Measurements from ENCODE around the gene CALU.
A peak's percentile ranks its signal among the peaks of the same experiment; 100 is the strongest.

The CALU gene

DNA sequence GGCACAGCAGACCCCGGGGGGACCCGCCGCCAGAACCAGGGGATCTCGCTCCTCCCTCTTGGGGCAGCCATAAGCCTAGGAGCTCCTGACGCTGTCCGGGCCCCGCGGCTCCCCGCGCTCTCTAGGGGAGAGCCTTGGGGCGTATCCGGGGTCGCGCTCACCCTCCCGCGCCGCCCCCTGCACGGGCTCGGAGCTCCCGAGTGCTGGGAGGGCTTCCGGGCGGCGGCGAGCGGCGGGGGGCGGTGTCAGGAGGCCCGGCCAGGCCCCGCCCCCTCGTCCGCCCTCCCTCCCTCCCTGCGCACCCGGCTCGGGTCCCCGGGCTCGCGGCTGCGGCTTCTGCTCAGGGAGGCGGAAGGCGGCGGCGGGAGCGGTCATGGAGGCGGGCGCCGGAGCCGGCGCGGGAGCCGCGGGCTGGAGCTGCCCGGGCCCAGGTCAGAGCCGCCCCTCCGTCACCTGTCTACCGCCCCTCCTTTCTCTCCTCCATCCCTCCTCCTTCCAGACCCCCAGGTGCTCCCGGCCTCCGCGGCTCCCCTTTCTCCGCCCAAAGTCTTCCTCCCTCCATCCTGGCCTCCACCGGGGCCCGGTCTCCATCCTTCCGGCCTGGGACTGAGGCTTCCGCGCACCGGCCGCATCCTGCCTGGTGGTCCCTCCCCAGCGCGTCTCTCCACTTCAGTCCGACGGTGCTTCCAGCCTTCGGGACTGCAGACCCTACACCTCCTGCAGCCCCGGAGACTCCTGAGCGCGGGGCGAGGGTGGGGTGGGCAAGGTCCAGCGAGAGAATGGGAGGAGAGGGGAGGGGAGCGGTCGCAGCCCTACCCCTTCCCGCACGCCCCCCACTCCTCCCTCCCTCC is 52.2 kb downstream of the CALU start, which contains the start of gene CCDC136 (continued):
- TF ChIP-seq, protein P1, sequence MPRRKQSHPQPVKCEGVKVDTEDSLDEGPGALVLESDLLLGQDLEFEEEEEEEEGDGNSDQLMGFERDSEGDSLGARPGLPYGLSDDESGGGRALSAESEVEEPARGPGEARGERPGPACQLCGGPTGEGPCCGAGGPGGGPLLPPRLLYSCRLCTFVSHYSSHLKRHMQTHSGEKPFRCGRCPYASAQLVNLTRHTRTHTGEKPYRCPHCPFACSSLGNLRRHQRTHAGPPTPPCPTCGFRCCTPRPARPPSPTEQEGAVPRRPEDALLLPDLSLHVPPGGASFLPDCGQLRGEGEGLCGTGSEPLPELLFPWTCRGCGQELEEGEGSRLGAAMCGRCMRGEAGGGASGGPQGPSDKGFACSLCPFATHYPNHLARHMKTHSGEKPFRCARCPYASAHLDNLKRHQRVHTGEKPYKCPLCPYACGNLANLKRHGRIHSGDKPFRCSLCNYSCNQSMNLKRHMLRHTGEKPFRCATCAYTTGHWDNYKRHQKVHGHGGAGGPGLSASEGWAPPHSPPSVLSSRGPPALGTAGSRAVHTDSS (tag by site-specific recombination; IDR thresholded peaks at IDR 0.05) = peak; percentile 76
- TF ChIP-seq REPIN1 (tag by site-specific recombination; IDR thresholded peaks at IDR 0.05; ENCODE audit: low read depth) = peak; percentile 44; the same call in 1 of the 2 replicates
- peak; percentile 50 for TF ChIP-seq ZBTB48 (tag by site-specific recombination; IDR thresholded peaks at IDR 0.05)
- peak; percentile 83; the same call in 1 of the 2 replicates for TF ChIP-seq SP3 (tag by site-specific recombination; IDR thresholded peaks at IDR 0.05)
- peak; percentile 83 for TF ChIP-seq GLIS2 (tag by site-specific recombination; IDR thresholded peaks at IDR 0.05)
- TF ChIP-seq GLIS1 (tag by site-specific recombination; IDR thresholded peaks at IDR 0.05) = peak; percentile 91
- TF ChIP-seq, protein P2, sequence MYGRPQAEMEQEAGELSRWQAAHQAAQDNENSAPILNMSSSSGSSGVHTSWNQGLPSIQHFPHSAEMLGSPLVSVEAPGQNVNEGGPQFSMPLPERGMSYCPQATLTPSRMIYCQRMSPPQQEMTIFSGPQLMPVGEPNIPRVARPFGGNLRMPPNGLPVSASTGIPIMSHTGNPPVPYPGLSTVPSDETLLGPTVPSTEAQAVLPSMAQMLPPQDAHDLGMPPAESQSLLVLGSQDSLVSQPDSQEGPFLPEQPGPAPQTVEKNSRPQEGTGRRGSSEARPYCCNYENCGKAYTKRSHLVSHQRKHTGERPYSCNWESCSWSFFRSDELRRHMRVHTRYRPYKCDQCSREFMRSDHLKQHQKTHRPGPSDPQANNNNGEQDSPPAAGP (tag by site-specific recombination; IDR thresholded peaks at IDR 0.05) = peak; percentile 61
- TF ChIP-seq ZNF24 (tag by site-specific recombination; IDR thresholded peaks at IDR 0.05) = no peak
- TF ChIP-seq ZNF658 (tag by site-specific recombination; IDR thresholded peaks at IDR 0.05) = no peak
- TF ChIP-seq, protein P3, sequence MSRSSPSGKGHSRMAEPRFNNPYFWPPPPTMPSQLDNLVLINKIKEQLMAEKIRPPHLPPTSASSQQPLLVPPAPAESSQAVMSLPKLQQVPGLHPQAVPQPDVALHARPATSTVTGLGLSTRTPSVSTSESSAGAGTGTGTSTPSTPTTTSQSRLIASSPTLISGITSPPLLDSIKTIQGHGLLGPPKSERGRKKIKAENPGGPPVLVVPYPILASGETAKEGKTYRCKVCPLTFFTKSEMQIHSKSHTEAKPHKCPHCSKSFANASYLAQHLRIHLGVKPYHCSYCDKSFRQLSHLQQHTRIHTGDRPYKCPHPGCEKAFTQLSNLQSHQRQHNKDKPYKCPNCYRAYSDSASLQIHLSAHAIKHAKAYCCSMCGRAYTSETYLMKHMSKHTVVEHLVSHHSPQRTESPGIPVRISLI (tag by site-specific recombination; IDR thresholded peaks at IDR 0.05) = no peak
- TF ChIP-seq ZNF530 (tag by site-specific recombination; IDR thresholded peaks at IDR 0.05; ENCODE audit: low read depth) = no peak
- no peak for TF ChIP-seq ZNF274 (IDR thresholded peaks at IDR 0.05; ENCODE audit: low read length)
- no peak for TF ChIP-seq ZNF274 (tag by site-specific recombination; IDR thresholded peaks at IDR 0.05; ENCODE audit: borderline replicate concordance)
- no peak for TF ChIP-seq ZNF555 (tag by site-specific recombination; conservative IDR thresholded peaks at IDR 0.05)
- peak; percentile 47; the same call in 1 of the 2 replicates for TF ChIP-seq ZNF629 (tag by site-specific recombination; IDR thresholded peaks at IDR 0.05)
- peak; percentile 45 for TF ChIP-seq ZBTB8A (tag by site-specific recombination; IDR thresholded peaks at IDR 0.05)
- TF ChIP-seq ZNF624 (tag by site-specific recombination; IDR thresholded peaks at IDR 0.05) = no peak
- 0 out of 2 replicates have a peak, but pooled peaks have one; percentile 36 for TF ChIP-seq ZNF423 (tag by site-specific recombination; IDR thresholded peaks at IDR 0.05)
- peak; percentile 33; the same call in 1 of the 2 replicates for TF ChIP-seq ZNF777 (tag by site-specific recombination; IDR thresholded peaks at IDR 0.05; ENCODE audit: borderline replicate concordance)
- peak; percentile 55; the same call in 1 of the 2 replicates for TF ChIP-seq KLF8 (tag by site-specific recombination; IDR thresholded peaks at IDR 0.05)
- peak; percentile 82 for TF ChIP-seq ZFP69B (tag by site-specific recombination; IDR thresholded peaks at IDR 0.05)
- no peak for TF ChIP-seq EGR2 (tag by site-specific recombination; IDR thresholded peaks at IDR 0.05; ENCODE audit: low read depth)
- TF ChIP-seq, protein P4, sequence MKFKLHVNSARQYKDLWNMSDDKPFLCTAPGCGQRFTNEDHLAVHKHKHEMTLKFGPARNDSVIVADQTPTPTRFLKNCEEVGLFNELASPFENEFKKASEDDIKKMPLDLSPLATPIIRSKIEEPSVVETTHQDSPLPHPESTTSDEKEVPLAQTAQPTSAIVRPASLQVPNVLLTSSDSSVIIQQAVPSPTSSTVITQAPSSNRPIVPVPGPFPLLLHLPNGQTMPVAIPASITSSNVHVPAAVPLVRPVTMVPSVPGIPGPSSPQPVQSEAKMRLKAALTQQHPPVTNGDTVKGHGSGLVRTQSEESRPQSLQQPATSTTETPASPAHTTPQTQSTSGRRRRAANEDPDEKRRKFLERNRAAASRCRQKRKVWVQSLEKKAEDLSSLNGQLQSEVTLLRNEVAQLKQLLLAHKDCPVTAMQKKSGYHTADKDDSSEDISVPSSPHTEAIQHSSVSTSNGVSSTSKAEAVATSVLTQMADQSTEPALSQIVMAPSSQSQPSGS (tag by site-specific recombination; IDR thresholded peaks at IDR 0.05; ENCODE audit: low read depth) = no peak
- 0 out of 2 replicates have a peak, but pooled peaks have one; percentile 44 for TF ChIP-seq ZNF2 (tag by site-specific recombination; IDR thresholded peaks at IDR 0.05)
- TF ChIP-seq KLF9 (tag by site-specific recombination; IDR thresholded peaks at IDR 0.05; ENCODE audit: low read depth) = peak; percentile 63
- no peak for TF ChIP-seq ZNF19 (tag by site-specific recombination; IDR thresholded peaks at IDR 0.05; ENCODE audit: low read depth)
- peak; percentile 41; the same call in 1 of the 2 replicates for TF ChIP-seq IKZF3 (tag by site-specific recombination; IDR thresholded peaks at IDR 0.05)
- TF ChIP-seq, protein P5, sequence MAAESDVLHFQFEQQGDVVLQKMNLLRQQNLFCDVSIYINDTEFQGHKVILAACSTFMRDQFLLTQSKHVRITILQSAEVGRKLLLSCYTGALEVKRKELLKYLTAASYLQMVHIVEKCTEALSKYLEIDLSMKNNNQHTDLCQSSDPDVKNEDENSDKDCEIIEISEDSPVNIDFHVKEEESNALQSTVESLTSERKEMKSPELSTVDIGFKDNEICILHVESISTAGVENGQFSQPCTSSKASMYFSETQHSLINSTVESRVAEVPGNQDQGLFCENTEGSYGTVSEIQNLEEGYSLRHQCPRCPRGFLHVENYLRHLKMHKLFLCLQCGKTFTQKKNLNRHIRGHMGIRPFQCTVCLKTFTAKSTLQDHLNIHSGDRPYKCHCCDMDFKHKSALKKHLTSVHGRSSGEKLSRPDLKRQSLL (tag by site-specific recombination; IDR thresholded peaks at IDR 0.05) = peak; percentile 100
- no peak for TF ChIP-seq TCF7L2 (IDR thresholded peaks at IDR 0.05; ENCODE audit: borderline replicate concordance, low read depth, low read length)
- TF ChIP-seq, protein P6, sequence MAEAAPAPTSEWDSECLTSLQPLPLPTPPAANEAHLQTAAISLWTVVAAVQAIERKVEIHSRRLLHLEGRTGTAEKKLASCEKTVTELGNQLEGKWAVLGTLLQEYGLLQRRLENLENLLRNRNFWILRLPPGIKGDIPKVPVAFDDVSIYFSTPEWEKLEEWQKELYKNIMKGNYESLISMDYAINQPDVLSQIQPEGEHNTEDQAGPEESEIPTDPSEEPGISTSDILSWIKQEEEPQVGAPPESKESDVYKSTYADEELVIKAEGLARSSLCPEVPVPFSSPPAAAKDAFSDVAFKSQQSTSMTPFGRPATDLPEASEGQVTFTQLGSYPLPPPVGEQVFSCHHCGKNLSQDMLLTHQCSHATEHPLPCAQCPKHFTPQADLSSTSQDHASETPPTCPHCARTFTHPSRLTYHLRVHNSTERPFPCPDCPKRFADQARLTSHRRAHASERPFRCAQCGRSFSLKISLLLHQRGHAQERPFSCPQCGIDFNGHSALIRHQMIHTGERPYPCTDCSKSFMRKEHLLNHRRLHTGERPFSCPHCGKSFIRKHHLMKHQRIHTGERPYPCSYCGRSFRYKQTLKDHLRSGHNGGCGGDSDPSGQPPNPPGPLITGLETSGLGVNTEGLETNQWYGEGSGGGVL (tag by site-specific recombination; IDR thresholded peaks at IDR 0.05) = peak; percentile 95
- no peak for TF ChIP-seq RBAK (tag by site-specific recombination; IDR thresholded peaks at IDR 0.05)
- TF ChIP-seq ZNF223 (tag by site-specific recombination; IDR thresholded peaks at IDR 0.05) = no peak
